ENCODE data around the gene ITPR2.

GRCh38 chr12:26813812-26814211, 19.2 kb downstream of the ITPR2 start:
- TF ChIP-seq POLR2AphosphoS5 (IDR thresholded peaks at IDR 0.05; ENCODE audit: low read depth, low read length), result no peak
- TF ChIP-seq POLR2A (IDR thresholded peaks at IDR 0.05; ENCODE audit: low read depth, low read length), result no peak
- no peak for TF ChIP-seq TAF1 (IDR thresholded peaks at IDR 0.05; ENCODE audit: low read depth, low read length)
- no peak for TF ChIP-seq PAX5 (IDR thresholded peaks at IDR 0.05; ENCODE audit: insufficient read depth, low read length, severe bottlenecking)
- no peak for TF ChIP-seq SPI1 (IDR thresholded peaks at IDR 0.05; ENCODE audit: low read depth, low read length)

All from GM12891 (cell line).